Measurements from ENCODE around the gene ATP6V1B1. TPM values are rescaled to one million over a fixed set of nuclear protein-coding genes. Genes with fewer than 3 reads are reported as not detected.
A peak's percentile ranks its signal among the peaks of the same experiment; 100 is the strongest.

Gene ATP6V1B1
- total RNA-seq, 2 experiments from 2014 or later: not detected

- H3K4me1 Mint-ChIP-seq: peaks cover 12% of the 10 kb centered on the region
- ChIA-PET POLR2A (no interaction called here), CTCF (interaction anchor here (0.5 to 4.2 kb wide), 8 partner anchors 8 to 157 kb away, joined by 3 to 35 read pairs (median 5); no protein-coding TSS in a partner anchor)
- intact Hi-C loops (cut with DNase I, micrococcal nuclease): loop anchor here (1.0 to 2.0 kb wide), 3 partner anchors 9 to 20 kb away; partner anchors contain the start of gene TEX261 (in 2 of the 2)
- H3K4me3 Mint-ChIP-seq: no peak overlapping the region
- H3K9me3 Mint-ChIP-seq (ENCODE audit: low read depth): no peaks in the 10 kb centered on the region
- H3K27me3 Mint-ChIP-seq: no peaks in the 10 kb centered on the region
- DNase-seq: no peak
- no peak for ATAC-seq
- H3K27ac Mint-ChIP-seq: no peak overlapping the region
- peaks cover 24% of the 10 kb centered on the region for H3K36me3 Mint-ChIP-seq (ENCODE audit: low read depth)
These were observed 49.6 kb downstream of the ATP6V1B1 start for GRCh38 chr2:70985283-70985688.

- DNase-seq (no peak), ATAC-seq (no peak)
- H3K4me3 Mint-ChIP-seq: no peak overlapping the region
- no peaks in the 10 kb centered on the region for H3K27me3 Mint-ChIP-seq
- intact Hi-C loops (cut with DNase I, micrococcal nuclease): loop anchor here (1.0 to 2.0 kb wide), 3 partner anchors 8 to 21 kb away; partner anchors contain the start of gene TEX261 (in 2 of the 2)
- H3K4me1 Mint-ChIP-seq: peaks cover 14% of the 10 kb centered on the region
- CTCF ChIA-PET: interaction anchor here (1.1 to 4.2 kb wide), 5 partner anchors 8 to 157 kb away, joined by 5 to 35 read pairs (median 23); no protein-coding TSS in a partner anchor
- H3K36me3 Mint-ChIP-seq (ENCODE audit: low read depth): peaks cover 26% of the 10 kb centered on the region
- POLR2A ChIA-PET: no interaction called here
- H3K27ac Mint-ChIP-seq: peak overlapping the region; percentile 7
- no peaks in the 10 kb centered on the region for H3K9me3 Mint-ChIP-seq (ENCODE audit: low read depth)
These were observed 50.3 kb downstream of the ATP6V1B1 start for GRCh38 chr2:70985956-70986355.

GRCh38 chr2:70986499-70987189 lies 50.9 kb downstream of the ATP6V1B1 start:
- intact Hi-C loops (cut with DNase I, micrococcal nuclease): no loop called here
- CTCF ChIA-PET: interaction anchor here (1.1 to 4.2 kb wide), 3 partner anchors 9 to 21 kb away, joined by 5 to 35 read pairs (median 5); no protein-coding TSS in a partner anchor
- ATAC-seq (no peak), DNase-seq (peak; percentile 3)
- Mint-ChIP-seq H3K27me3 (no peaks in the 10 kb centered on the region), H3K36me3 (ENCODE audit: low read depth) (peaks cover 29% of the 10 kb centered on the region), H3K4me3 (no peak overlapping the region), H3K9me3 (ENCODE audit: low read depth) (no peaks in the 10 kb centered on the region), H3K4me1 (peaks cover 17% of the 10 kb centered on the region), H3K27ac (no peak overlapping the region)
- POLR2A ChIA-PET: no interaction called here

- DNase-seq (no peak), ATAC-seq (no peak)
- CTCF ChIA-PET: interaction anchor here (1.1 to 2.2 kb wide), 3 partner anchors 9 to 14 kb away, joined by 3 to 5 read pairs (median 5); no protein-coding TSS in a partner anchor
- peaks cover 19% of the 10 kb centered on the region for H3K4me1 Mint-ChIP-seq
- no peak overlapping the region for H3K27ac Mint-ChIP-seq
- H3K4me3 Mint-ChIP-seq: no peak overlapping the region
- no peaks in the 10 kb centered on the region for H3K27me3 Mint-ChIP-seq
- H3K9me3 Mint-ChIP-seq (ENCODE audit: low read depth): no peaks in the 10 kb centered on the region
- peaks cover 30% of the 10 kb centered on the region for H3K36me3 Mint-ChIP-seq (ENCODE audit: low read depth)
- intact Hi-C loops (cut with DNase I, micrococcal nuclease): no loop called here
- POLR2A ChIA-PET: no interaction called here
These were observed 51.7 kb downstream of the ATP6V1B1 start for GRCh38 chr2:70987386-70987785.

- Mint-ChIP-seq H3K27ac (no peak overlapping the region), H3K36me3 (ENCODE audit: low read depth) (peaks cover 33% of the 10 kb centered on the region), H3K9me3 (ENCODE audit: low read depth) (no peaks in the 10 kb centered on the region), H3K27me3 (no peaks in the 10 kb centered on the region), H3K4me1 (peaks cover 24% of the 10 kb centered on the region), H3K4me3 (no peak overlapping the region)
- intact Hi-C loops (cut with DNase I, micrococcal nuclease): no loop called here
- CTCF ChIA-PET: interaction anchor here (0.6 to 2.2 kb wide), 3 partner anchors 10 to 21 kb away, joined by 3 to 5 read pairs (median 3); no protein-coding TSS in a partner anchor
- no peak for DNase-seq
- POLR2A ChIA-PET: no interaction called here
- no peak for ATAC-seq
These were observed 52.5 kb downstream of the ATP6V1B1 start for GRCh38 chr2:70988151-70988550.

- ChIA-PET POLR2A (no interaction called here), CTCF (interaction anchor here (1.1 to 1.2 kb wide), 2 partner anchors 11 to 13 kb away, joined by 3 read pairs; partner anchors contain the start of gene ANKRD53)
- no peaks in the 10 kb centered on the region for H3K27me3 Mint-ChIP-seq
These were observed 53.3 kb downstream of the ATP6V1B1 start for GRCh38 chr2:70988726-70989648.

GRCh38 chr2:70990216-70990615 lies 54.5 kb downstream of the ATP6V1B1 start:
- intact Hi-C loops (cut with DNase I, micrococcal nuclease): loop anchor here in 1 of 2 experiments (10.0 kb wide), 1 partner anchor 1835 kb away; the partner anchor contains the start of gene EXOC6B
- no peak overlapping the region for H3K27ac Mint-ChIP-seq
- ChIA-PET CTCF (interaction anchor here (1.1 to 1.5 kb wide), 2 partner anchors 12 to 26 kb away, joined by 3 to 4 read pairs; partner anchors contain the start of gene ANKRD53), POLR2A (interaction anchor here (0.7 kb wide), 1 partner anchor 9 kb away, joined by 3 read pairs; no protein-coding TSS in a partner anchor)
- no peaks in the 10 kb centered on the region for H3K27me3 Mint-ChIP-seq
- ATAC-seq (no peak), DNase-seq (peak; percentile 1)
- H3K4me1 Mint-ChIP-seq: peaks cover 24% of the 10 kb centered on the region
- no peaks in the 10 kb centered on the region for H3K9me3 Mint-ChIP-seq (ENCODE audit: low read depth)
- peaks cover 38% of the 10 kb centered on the region for H3K36me3 Mint-ChIP-seq (ENCODE audit: low read depth)
- no peak overlapping the region for H3K4me3 Mint-ChIP-seq

More at GRCh38 chr2:70988726-70989648, 53.3 kb downstream of the ATP6V1B1 start:
- Mint-ChIP-seq H3K36me3 (ENCODE audit: low read depth) (peaks cover 37% of the 10 kb centered on the region), H3K9me3 (ENCODE audit: low read depth) (no peaks in the 10 kb centered on the region), H3K4me1 (peaks cover 32% of the 10 kb centered on the region), H3K4me3 (no peak overlapping the region), H3K27ac (peak overlapping the region; percentile 10)
- intact Hi-C loops (cut with DNase I, micrococcal nuclease): no loop called here
- DNase-seq: no peak
- no peak for ATAC-seq

- Mint-ChIP-seq H3K27ac (no peak overlapping the region), H3K36me3 (ENCODE audit: low read depth) (peaks cover 30% of the 10 kb centered on the region), H3K4me3 (no peak overlapping the region), H3K4me1 (peaks cover 27% of the 10 kb centered on the region), H3K9me3 (ENCODE audit: low read depth) (no peaks in the 10 kb centered on the region), H3K27me3 (no peaks in the 10 kb centered on the region)
- CTCF ChIA-PET: interaction anchor here (1.5 to 2.1 kb wide), 2 partner anchors 11 to 27 kb away, joined by 4 to 6 read pairs; no protein-coding TSS in a partner anchor
- ATAC-seq (no peak), DNase-seq (no peak)
- intact Hi-C loops (cut with DNase I, micrococcal nuclease): loop anchor here in 1 of 2 experiments (10.0 kb wide), 1 partner anchor 1834 kb away; the partner anchor contains the start of gene EXOC6B
- POLR2A ChIA-PET: no interaction called here
These were observed 55.4 kb downstream of the ATP6V1B1 start for GRCh38 chr2:70991142-70991541.

GRCh38 chr2:70991742-70992141 lies 56.0 kb downstream of the ATP6V1B1 start:
- Mint-ChIP-seq H3K4me1 (peaks cover 27% of the 10 kb centered on the region), H3K36me3 (ENCODE audit: low read depth) (peaks cover 25% of the 10 kb centered on the region), H3K9me3 (ENCODE audit: low read depth) (no peaks in the 10 kb centered on the region), H3K4me3 (no peak overlapping the region), H3K27me3 (no peaks in the 10 kb centered on the region), H3K27ac (peak overlapping the region; percentile 13)
- intact Hi-C loops (cut with DNase I, micrococcal nuclease): loop anchor here in 1 of 2 experiments (10.0 kb wide), 1 partner anchor 1833 kb away; the partner anchor contains the start of gene EXOC6B
- ChIA-PET POLR2A (no interaction called here), CTCF (interaction anchor here (0.6 to 2.1 kb wide), 3 partner anchors 11 to 45 kb away, joined by 3 to 6 read pairs (median 4); no protein-coding TSS in a partner anchor)
- DNase-seq (no peak), ATAC-seq (no peak)

- Mint-ChIP-seq H3K27me3 (no peaks in the 10 kb centered on the region), H3K4me3 (peak overlapping the region; percentile 98), H3K36me3 (ENCODE audit: low read depth) (peaks cover 25% of the 10 kb centered on the region), H3K27ac (peak overlapping the region; percentile 93), H3K4me1 (peaks cover 27% of the 10 kb centered on the region), H3K9me3 (ENCODE audit: low read depth) (no peaks in the 10 kb centered on the region)
- intact Hi-C loops (cut with DNase I, micrococcal nuclease): loop anchor here in 1 of 2 experiments (10.0 kb wide), 1 partner anchor 1832 kb away; the partner anchor contains the start of gene EXOC6B
- CTCF ChIA-PET: interaction anchor here (0.7 to 2.1 kb wide), 5 partner anchors 9 to 1099 kb away, joined by 3 to 6 read pairs (median 4); no protein-coding TSS in a partner anchor
- DNase-seq (no peak), ATAC-seq (no peak)
- POLR2A ChIA-PET: no interaction called here
These were observed 57.5 kb downstream of the ATP6V1B1 start for GRCh38 chr2:70992945-70993853.

All from activated CD4-positive, alpha-beta T cell treated with anti-CD3 and anti-CD28 coated beads for 36 hours (primary cell).